ENCODE results near the gene MCEE. TPM values are rescaled to one million over a fixed set of nuclear protein-coding genes. Genes with fewer than 3 reads are reported as not detected.

Gene MCEE
- total RNA-seq, 1 experiment from 2014 or later = 15.8 TPM

DNA sequence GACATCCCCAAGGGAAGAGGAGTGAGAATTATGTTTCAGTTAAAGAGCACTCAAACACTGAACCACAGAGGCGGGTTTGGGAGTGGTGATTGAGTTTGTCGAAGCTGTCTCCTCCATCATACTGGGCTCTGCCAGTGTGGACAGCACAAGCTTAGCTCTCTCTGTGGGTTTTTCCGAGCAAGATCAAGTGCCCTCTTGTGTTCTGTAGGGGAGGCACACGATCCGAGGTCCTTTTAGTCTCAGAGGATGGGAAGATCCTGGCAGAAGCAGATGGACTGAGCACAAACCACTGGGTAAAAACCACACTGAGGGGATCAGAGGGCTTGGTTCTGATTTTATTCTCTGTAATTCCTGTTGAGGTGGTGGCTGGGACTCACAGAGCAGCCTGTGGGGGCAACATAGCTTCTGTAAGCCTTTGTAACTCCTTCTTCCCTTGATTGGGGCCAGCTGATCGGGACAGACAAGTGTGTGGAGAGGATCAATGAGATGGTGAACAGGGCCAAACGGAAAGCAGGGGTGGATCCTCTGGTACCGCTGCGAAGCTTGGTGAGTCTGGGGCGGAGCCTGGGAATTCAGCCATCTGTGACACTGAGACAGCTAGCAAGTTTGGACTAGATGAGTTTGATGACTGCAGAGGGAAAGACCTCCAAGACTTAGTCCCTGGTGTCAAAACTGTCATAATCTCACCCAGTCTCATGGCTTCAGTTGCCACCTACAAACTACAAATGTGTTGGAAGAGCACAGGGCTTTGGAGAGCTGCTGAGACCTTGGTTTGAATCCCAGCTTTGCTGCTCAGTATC, 59.5 kb downstream of the MCEE start:
- 0 out of 2 replicates have a peak overlapping the region, but pooled peaks have one; percentile 95 for H3K4me2 ChIP-seq
- peaks cover 12% of the 10 kb centered on the region; the same call in 1 of the 2 replicates for H3F3A ChIP-seq (ENCODE audit: insufficient read depth, low read depth)
- H3K4me1 ChIP-seq (replicated peaks; ENCODE audit: insufficient read depth) = peaks cover 25% of the 10 kb centered on the region
- peaks cover 24% of the 10 kb centered on the region for H3K79me2 ChIP-seq (ENCODE audit: low read depth)
- intact Hi-C loops (cut with micrococcal nuclease; ENCODE audit: unreplicated experiment) = no loop called here
- H3K9me2 ChIP-seq (ENCODE audit: insufficient read depth) = no peaks in the 10 kb centered on the region
- CTCF ChIA-PET = no interaction called here
- no TSS peak for BruUV-seq (replicated peaks)
- no peak overlapping the region for H2AFZ ChIP-seq
- TF ChIP-seq EZH2 (IDR thresholded peaks at IDR 0.05; ENCODE audit: low read depth) = no peak
- TF ChIP-seq, protein P1, sequence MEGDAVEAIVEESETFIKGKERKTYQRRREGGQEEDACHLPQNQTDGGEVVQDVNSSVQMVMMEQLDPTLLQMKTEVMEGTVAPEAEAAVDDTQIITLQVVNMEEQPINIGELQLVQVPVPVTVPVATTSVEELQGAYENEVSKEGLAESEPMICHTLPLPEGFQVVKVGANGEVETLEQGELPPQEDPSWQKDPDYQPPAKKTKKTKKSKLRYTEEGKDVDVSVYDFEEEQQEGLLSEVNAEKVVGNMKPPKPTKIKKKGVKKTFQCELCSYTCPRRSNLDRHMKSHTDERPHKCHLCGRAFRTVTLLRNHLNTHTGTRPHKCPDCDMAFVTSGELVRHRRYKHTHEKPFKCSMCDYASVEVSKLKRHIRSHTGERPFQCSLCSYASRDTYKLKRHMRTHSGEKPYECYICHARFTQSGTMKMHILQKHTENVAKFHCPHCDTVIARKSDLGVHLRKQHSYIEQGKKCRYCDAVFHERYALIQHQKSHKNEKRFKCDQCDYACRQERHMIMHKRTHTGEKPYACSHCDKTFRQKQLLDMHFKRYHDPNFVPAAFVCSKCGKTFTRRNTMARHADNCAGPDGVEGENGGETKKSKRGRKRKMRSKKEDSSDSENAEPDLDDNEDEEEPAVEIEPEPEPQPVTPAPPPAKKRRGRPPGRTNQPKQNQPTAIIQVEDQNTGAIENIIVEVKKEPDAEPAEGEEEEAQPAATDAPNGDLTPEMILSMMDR (conservative IDR thresholded peaks at IDR 0.05) = no peak; the same call in 1 of the 2 replicates
- H3K36me3 ChIP-seq (ENCODE audit: low read depth) = no peaks in the 10 kb centered on the region
- H4K20me1 ChIP-seq (ENCODE audit: insufficient read depth) = no peaks in the 10 kb centered on the region
- no peaks in the 10 kb centered on the region for H3K9me3 ChIP-seq (ENCODE audit: insufficient read depth, low read depth)
- H3K27ac ChIP-seq = no peak overlapping the region
- no peak overlapping the region for H3K4me3 ChIP-seq
- POLR2A ChIA-PET (ENCODE audit: unreplicated experiment) = interaction anchor here (0.6 kb wide), 1 partner anchor 16 kb away, joined by 4 read pairs; no protein-coding TSS in a partner anchor
- H3K27me3 ChIP-seq (ENCODE audit: insufficient read depth, low read depth) = no peaks in the 10 kb centered on the region
- DNase-seq = no peak

DNA sequence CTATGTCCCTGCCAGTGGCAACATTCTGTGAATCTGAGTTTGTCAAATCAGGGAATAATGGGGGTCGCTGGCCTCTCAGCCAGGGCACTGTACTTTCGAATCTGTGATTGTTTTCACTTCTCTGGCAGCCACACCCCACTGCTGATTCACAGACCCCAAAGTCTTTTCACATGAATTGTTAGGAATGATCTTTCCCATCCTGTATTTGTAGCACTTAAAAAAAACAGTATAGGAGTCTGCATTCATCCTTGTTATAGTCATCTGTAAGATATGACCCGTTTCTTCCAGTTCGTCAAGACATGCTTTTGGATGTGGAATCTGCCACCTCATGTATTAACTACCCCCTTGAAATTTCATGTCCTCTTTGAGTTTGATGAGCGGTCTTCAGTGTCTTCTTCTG, 60.7 kb downstream of the MCEE start:
- H3K79me2 ChIP-seq (ENCODE audit: low read depth) = peaks cover 24% of the 10 kb centered on the region
- intact Hi-C loops (cut with micrococcal nuclease; ENCODE audit: unreplicated experiment) = loop anchor here (5.0 kb wide), 1 partner anchor 47 kb away; no protein-coding TSS in a partner anchor
- peak overlapping the region; percentile 72 for H3K4me3 ChIP-seq
- H3K9me2 ChIP-seq (ENCODE audit: insufficient read depth) = no peaks in the 10 kb centered on the region
- TF ChIP-seq, protein P1 (conservative IDR thresholded peaks at IDR 0.05) = no peak
- TF ChIP-seq EZH2 (IDR thresholded peaks at IDR 0.05; ENCODE audit: low read depth) = no peak
- no peak for DNase-seq
- peaks cover 12% of the 10 kb centered on the region; the same call in 1 of the 2 replicates for H3F3A ChIP-seq (ENCODE audit: insufficient read depth, low read depth)
- H3K27me3 ChIP-seq (ENCODE audit: insufficient read depth, low read depth) = no peaks in the 10 kb centered on the region
- BruUV-seq (replicated peaks) = TSS peak; percentile 60
- H3K27ac ChIP-seq = no peak overlapping the region
- H3K36me3 ChIP-seq (ENCODE audit: low read depth) = no peaks in the 10 kb centered on the region
- POLR2A ChIA-PET (ENCODE audit: unreplicated experiment) = interaction anchor here (0.6 kb wide), 1 partner anchor 23 kb away, joined by 3 read pairs; no protein-coding TSS in a partner anchor
- H3K4me1 ChIP-seq (replicated peaks; ENCODE audit: insufficient read depth) = peaks cover 25% of the 10 kb centered on the region
- no peaks in the 10 kb centered on the region for H4K20me1 ChIP-seq (ENCODE audit: insufficient read depth)
- H3K9me3 ChIP-seq (ENCODE audit: insufficient read depth, low read depth) = no peaks in the 10 kb centered on the region
- CTCF ChIA-PET = interaction anchor here (1.1 kb wide), 1 partner anchor 45 kb away, joined by 3 read pairs; no protein-coding TSS in a partner anchor
- H3K4me2 ChIP-seq = peak overlapping the region; percentile 95
- peak overlapping the region; percentile 84; the same call in 1 of the 2 replicates for H2AFZ ChIP-seq

- H3K4me1 ChIP-seq (replicated peaks; ENCODE audit: insufficient read depth) = peaks cover 25% of the 10 kb centered on the region
- no peaks in the 10 kb centered on the region for H3K27me3 ChIP-seq (ENCODE audit: insufficient read depth, low read depth)
- peaks cover 12% of the 10 kb centered on the region; the same call in 1 of the 2 replicates for H3F3A ChIP-seq (ENCODE audit: insufficient read depth, low read depth)
- intact Hi-C loops (cut with micrococcal nuclease; ENCODE audit: unreplicated experiment) = loop anchor here (1.0 to 5.0 kb wide), 2 partner anchors 46 to 62 kb away; partner anchors contain the start of genes MCEE and MPHOSPH10
- POLR2A ChIA-PET (ENCODE audit: unreplicated experiment) = interaction anchor here (0.6 to 1.0 kb wide), 4 partner anchors 61 to 1906 kb away, joined by 3 to 4 read pairs (median 4); partner anchors contain the start of gene MCEE
- peak within 1 kb of the TSS; percentile 95 for H3K4me2 ChIP-seq
- TF ChIP-seq EZH2 (IDR thresholded peaks at IDR 0.05; ENCODE audit: low read depth) = no peak
- TF ChIP-seq, protein P1 (conservative IDR thresholded peaks at IDR 0.05) = no peak
- CTCF ChIA-PET = interaction anchor here (0.6 to 1.1 kb wide), 6 partner anchors 17 to 451 kb away, joined by 3 to 11 read pairs (median 4); partner anchors contain the start of gene ZNF638
- BruUV-seq (replicated peaks) = no TSS peak
- peak within 1 kb of the TSS; percentile 84 for H2AFZ ChIP-seq
- H3K9me2 ChIP-seq (ENCODE audit: insufficient read depth) = no peaks in the 10 kb centered on the region
- H3K36me3 ChIP-seq (ENCODE audit: low read depth) = no peaks in the 10 kb centered on the region
- no peaks in the 10 kb centered on the region for H3K9me3 ChIP-seq (ENCODE audit: insufficient read depth, low read depth)
- DNase-seq = peak; percentile 86 to 96
- H3K79me2 ChIP-seq (ENCODE audit: low read depth) = peaks cover 24% of the 10 kb centered on the region
- H3K4me3 ChIP-seq = peak within 1 kb of the TSS; percentile 72
- peak within 1 kb of the TSS; percentile 40 for H3K27ac ChIP-seq
- H4K20me1 ChIP-seq (ENCODE audit: insufficient read depth) = no peaks in the 10 kb centered on the region
These were observed 61.6 kb downstream of the MCEE start, which contains the start of gene NAGK for GRCh38 chr2:71068218-71069035. NAGK (plus strand) TSS chr2:71068648; CDS start chr2:71068684, 36 bp downstream.
